Choroid plexus epithelial cell (primary cell): ENCODE data around the gene TRAM2.

ENCODE experiments used
- DNase-seq: peaks from one replicate; pipeline ENCODE4 v3.0.0-alpha.2; 2010; ENCODE audit warnings: low read depth
- H3K4me3 ChIP-seq: 2 replicates; pipeline ENCODE4 v1.5.1; 2011; ENCODE audit warnings: low read depth, mild to moderate bottlenecking, control low read depth, low read length, moderate library complexity
- CTCF ChIP-seq: conservative IDR thresholded peaks from 2 replicates; pipeline ENCODE4 v1.5.1; 2011; ENCODE audit warnings: low read depth, mild to moderate bottlenecking, control low read depth, inconsistent platforms, low read length, moderate library complexity

Gene TRAM2

DNA sequence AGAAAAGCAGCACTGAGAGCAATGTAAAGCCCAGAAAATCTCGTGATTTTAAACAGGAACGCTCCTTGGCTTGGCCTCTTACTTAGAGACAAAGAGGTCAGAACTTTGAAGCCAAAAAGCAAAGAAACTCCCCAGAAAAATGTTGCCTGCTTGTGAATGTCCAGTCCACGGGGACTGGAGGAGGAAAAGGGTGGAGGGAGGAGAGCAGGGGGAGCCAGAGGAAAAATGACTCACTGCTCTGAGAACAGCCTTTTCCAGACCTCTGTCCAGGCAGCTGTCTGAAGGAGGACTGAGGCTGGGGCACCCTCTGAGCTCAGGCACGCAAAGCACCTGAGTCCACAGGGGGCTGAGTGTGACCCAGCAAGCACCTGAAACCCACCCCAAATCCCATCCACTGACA lies 64.7 kb downstream of the TRAM2 start:
- H3K4me3 ChIP-seq = no peak overlapping the region
- TF ChIP-seq CTCF = no peak
- DNase-seq = peak; percentile 95

DNA sequence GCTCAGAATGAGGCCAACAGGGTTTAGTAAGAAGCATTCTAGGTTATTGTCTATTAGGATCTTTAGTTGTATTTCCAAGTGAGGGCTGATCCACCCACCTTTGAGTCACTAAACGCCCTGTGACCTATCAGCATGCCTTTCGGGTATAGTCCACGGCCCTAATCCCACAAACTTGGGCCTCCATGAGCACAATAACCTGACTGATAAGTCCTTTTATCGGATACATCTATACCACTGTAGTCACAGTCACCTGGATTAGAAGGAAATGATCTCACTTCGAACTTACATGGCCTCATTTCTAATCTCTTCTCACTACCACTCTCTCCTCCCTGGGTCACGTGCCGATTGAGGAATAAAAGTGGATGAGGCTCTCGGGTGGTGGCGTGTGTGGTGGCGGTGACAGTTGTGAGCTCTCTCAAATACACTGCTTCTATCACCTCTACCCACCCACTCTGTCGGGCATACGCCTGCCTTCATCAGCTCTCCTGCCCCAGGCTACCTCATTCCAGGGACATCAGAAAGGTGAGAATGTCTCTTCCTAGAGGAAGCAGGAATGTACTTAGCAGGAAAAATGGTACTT lies 65.2 kb downstream of the TRAM2 start:
- TF ChIP-seq CTCF = no peak
- DNase-seq = peak; percentile 57
- H3K4me3 ChIP-seq = no peak overlapping the region

DNA sequence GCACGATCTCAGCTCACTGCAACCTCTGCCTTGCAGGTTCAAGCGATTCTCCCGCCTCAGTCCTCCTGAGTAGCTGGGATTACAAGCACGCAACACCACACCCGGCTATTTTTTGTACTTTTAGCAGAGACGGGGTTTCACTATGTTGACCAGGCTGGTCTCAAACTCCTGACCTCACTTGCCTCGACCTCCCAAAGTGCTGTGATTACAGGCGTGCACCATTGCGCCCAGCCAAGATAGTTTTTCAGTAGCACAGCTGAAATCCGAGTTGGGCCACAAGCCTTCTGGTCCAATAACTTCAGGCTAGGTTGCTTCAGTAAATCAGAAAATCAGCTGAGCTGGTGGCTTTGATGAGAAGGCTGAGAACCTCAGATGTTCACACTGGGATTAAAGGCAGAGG lies 65.7 kb downstream of the TRAM2 start:
- no peak for DNase-seq
- no peak overlapping the region for H3K4me3 ChIP-seq
- TF ChIP-seq CTCF = no peak

DNA sequence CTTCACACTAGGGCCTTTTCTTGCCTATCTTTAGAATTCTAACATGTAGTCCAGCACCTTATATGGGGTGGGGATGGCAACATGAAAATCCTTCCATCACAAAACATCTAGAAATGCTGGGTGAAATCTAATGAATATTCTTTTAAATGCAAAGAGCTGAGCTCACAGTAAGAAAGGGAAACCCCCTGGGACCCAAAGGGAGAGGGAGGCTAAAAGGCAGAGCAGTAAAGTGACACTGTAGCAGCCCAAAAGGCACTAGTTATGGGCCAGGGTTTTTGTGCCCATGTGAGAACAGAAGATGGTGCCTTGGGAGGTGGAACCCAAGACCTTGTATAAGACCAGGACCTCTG lies 66.7 kb downstream of the TRAM2 start:
- no peak for DNase-seq
- no peak overlapping the region for H3K4me3 ChIP-seq
- TF ChIP-seq CTCF = no peak

DNA sequence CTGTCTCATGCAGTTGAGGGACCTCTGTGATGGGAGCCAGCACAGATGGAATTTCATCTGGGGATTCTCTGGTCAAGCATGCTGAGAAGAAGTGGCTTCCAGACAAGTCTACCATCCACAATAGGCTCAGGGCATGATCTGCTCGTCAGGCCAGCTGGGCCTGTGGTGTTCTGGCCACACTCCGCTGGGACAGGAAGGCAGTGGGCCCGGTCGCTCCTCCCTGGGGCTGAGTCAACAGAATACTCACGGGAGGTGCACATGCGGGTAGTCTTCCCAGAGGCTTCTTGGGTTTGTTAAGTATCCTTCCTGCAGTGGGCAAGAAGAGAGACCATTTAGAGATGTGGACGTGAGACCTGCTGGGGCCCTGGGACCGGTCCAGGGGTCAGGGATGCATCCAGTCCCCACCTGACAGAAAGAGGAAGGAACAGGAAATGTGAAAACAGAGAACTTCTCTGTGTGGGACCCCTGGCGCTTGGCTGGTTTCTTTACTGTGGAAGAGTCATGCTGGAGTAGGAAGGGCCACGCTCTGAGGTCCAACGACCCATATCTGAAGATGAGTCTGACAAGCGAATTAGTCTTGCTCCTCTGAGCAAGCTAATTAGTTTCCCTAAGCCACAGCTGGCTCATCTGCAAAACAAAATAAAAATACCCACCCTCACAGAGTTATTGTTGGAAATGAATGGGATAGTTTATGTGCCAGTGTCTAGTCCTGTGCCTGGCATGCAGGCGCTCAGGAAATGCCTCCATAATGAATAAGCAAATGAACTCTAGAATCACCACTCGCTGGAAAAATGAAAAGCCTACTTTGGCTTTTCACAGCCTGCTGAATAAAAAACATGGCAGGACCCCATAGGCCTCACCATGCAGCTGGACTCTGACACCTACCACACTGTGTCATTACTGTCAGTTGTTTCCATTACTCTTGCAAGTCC lies 67.3 kb downstream of the TRAM2 start:
- TF ChIP-seq CTCF = no peak
- H3K4me3 ChIP-seq = no peak overlapping the region
- no peak for DNase-seq

GRCh38 chr6:52508261-52508739 lies 68.6 kb downstream of the TRAM2 start:
- TF ChIP-seq CTCF = no peak
- no peak overlapping the region for H3K4me3 ChIP-seq
- no peak for DNase-seq
